OCI-LY3 (cell line): Measurements from ENCODE around the gene SPATC1L.

Source experiments
- H2AFZ ChIP-seq: fragments of 200-600, 300-600 bp; shearing (Covaris generic); 2 replicates; pipeline ENCODE4 v1.6.0; 2014; ENCODE audit warnings: antibody characterized with exemption, low read depth, low read length
- H3K27ac ChIP-seq: fragments of 200-600, 300-600 bp; sonication (generic); 2 replicates; pipeline ENCODE4 v1.5.1; 2014; ENCODE audit warnings: mild to moderate bottlenecking, low read length, moderate library complexity, mixed read lengths
- H3K27me3 ChIP-seq: fragments of 200-600, 300-600 bp; sonication (generic); 2 replicates; pipeline ENCODE4 v1.6.1; 2014; ENCODE audit warnings: low read depth, low read length, mixed read lengths
- H3K36me3 ChIP-seq: fragments of 200-600, 300-600 bp; sonication (generic); replicated peaks from 2 replicates; pipeline ENCODE3; 2014; ENCODE audit warnings: low read depth, low read length, mixed read lengths
- H3K4me1 ChIP-seq: fragments of 300-600, 200-600 bp; sonication (generic); 2 replicates; pipeline ENCODE4 v1.6.1; 2014; ENCODE audit warnings: low read length, mixed read lengths
- H3K4me2 ChIP-seq: fragments of 200-600, 300-600 bp; sonication (generic); 2 replicates; pipeline ENCODE4 v1.6.1; 2014; ENCODE audit warnings: low read length, mixed read lengths
- H3K4me3 ChIP-seq: fragments of 300-600, 200-600 bp; sonication (generic); 2 replicates; pipeline ENCODE4 v1.5.1; 2014; ENCODE audit warnings: antibody characterized with exemption, mild to moderate bottlenecking, low read length, moderate library complexity
- H3K79me2 ChIP-seq: fragments of 300-600, 200-600 bp; shearing (Covaris generic); 2 replicates; pipeline ENCODE4 v1.6.1; 2014; ENCODE audit warnings: mild to moderate bottlenecking, low read length, mixed read lengths
- H3K9ac ChIP-seq: fragments of 300-600, 200-600 bp; shearing (Covaris generic); 2 replicates; pipeline ENCODE4 v1.6.0; 2014; ENCODE audit warnings: mild to moderate bottlenecking, low read length, moderate library complexity
- H3K9me3 ChIP-seq: fragments of 200-600, 300-600 bp; shearing (Covaris generic); 2 replicates; pipeline ENCODE4 v1.6.1; 2014; ENCODE audit warnings: low read length, mixed read lengths; ENCODE audit not compliant: insufficient read depth
- H4K20me1 ChIP-seq: fragments of 200-600, 300-600 bp; sonication (generic); 2 replicates; pipeline ENCODE4 v1.6.1; 2016; ENCODE audit warnings: low read length, mixed read lengths; ENCODE audit not compliant: insufficient read depth
- CTCF ChIP-seq: fragments of 200-600, 300-600 bp; sonication (generic); IDR thresholded peaks from 2 replicates; pipeline ENCODE4 v1.5.1; 2014; ENCODE audit warnings: antibody characterized with exemption, low read length, low read depth
- EZH2phosphoT487 ChIP-seq: fragments of 200-600 bp; shearing (Covaris generic); IDR thresholded peaks from 2 replicates; pipeline ENCODE4 v1.6.1; 2018; ENCODE audit warnings: antibody characterized with exemption, mixed run types, low read depth

SPATC1L gene

GRCh38 chr21:46116776-46117585, 67.3 kb downstream of the SPATC1L start:
- Histone ChIP-seq H3K27ac (no peak overlapping the region), H3K36me3 (no peaks in the 10 kb centered on the region), H3K79me2 (no peaks in the 10 kb centered on the region), H3K27me3 (no peaks in the 10 kb centered on the region), H3K4me2 (no peak overlapping the region), H4K20me1 (no peaks in the 10 kb centered on the region), H3K9ac (no peak overlapping the region), H3K4me3 (no peak overlapping the region), H3K9me3 (no peaks in the 10 kb centered on the region), H2AFZ (no peak overlapping the region), H3K4me1 (no peaks in the 10 kb centered on the region)
- no peak for TF ChIP-seq CTCF
- no peak for TF ChIP-seq EZH2phosphoT487

DNA sequence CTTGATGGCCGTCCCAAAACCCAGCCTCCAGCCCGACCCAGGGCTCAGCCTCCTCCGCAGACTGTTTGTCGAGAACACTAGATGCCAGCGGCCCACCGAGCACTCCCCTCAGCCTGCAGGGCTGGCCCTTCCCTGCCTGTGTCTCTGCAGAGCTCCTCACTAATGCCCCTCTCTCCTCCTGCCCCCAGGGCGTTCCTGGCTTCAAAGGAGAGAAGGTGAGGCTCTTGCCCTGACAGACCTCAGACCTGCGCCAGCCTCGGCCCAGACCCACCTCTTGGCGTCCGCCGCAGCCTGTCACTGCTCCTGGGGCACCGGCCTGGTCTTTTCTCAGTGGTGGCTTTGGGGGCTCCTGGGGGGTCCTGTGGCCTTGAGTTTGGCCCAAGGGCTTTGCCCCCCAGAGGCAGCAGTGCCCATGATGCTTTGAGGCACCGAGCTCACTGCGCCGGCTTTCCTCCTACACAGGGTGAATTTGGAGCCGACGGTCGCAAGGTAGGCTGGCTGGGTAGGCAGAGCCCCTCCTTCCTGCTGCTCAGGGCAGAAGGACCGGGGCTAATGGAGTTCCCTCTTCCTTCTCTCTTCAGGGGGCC, 68.0 kb downstream of the SPATC1L start:
- no peaks in the 10 kb centered on the region for H3K36me3 ChIP-seq
- H3K9ac ChIP-seq, result no peak overlapping the region
- no peaks in the 10 kb centered on the region for H3K9me3 ChIP-seq
- H3K27me3 ChIP-seq, result no peaks in the 10 kb centered on the region
- no peaks in the 10 kb centered on the region for H4K20me1 ChIP-seq
- no peaks in the 10 kb centered on the region for H3K79me2 ChIP-seq
- no peak overlapping the region for H2AFZ ChIP-seq
- no peak overlapping the region for H3K4me3 ChIP-seq
- no peak overlapping the region for H3K4me2 ChIP-seq
- no peaks in the 10 kb centered on the region for H3K4me1 ChIP-seq
- no peak overlapping the region for H3K27ac ChIP-seq
- TF ChIP-seq CTCF (no peak), EZH2phosphoT487 (no peak)

DNA sequence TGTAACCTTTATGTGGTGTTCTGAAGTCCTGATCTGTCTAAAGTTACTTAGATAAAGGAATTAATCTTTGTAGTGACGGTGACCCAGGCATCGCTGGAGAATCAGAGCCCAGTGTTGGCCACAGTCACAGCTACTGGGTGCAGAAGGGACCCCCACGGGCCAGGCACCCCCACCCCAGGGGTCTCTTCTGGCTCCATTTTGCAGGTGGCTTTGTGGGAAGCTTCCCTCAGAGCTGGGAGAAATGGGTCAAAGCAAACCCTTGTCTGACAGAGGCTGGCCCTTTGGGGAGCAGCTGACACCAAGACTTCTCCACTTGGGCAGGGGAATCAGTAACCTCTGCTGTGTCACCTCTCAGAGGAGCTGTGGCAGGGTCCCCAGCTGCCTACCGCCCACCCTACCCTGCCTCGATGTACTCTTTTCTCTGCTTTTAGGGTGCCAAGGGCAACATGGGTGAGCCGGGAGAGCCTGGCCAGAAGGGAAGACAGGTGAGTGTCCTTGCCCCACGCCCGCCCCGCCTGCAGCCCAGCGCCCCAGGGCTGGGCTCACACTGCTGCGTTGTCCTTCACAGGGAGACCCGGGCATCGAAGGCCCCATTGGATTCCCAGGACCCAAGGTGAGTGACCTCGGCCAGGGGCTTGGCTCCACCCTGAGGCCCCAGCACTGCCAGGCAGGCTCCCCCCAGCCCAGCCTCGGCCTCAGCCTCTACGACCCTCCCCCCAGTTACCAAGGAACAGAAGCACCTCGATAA, 68.6 kb downstream of the SPATC1L start:
- Histone ChIP-seq H3K4me3 (no peak overlapping the region), H3K4me2 (no peak overlapping the region), H2AFZ (no peak overlapping the region), H3K36me3 (no peaks in the 10 kb centered on the region), H3K79me2 (no peaks in the 10 kb centered on the region), H4K20me1 (no peaks in the 10 kb centered on the region), H3K27me3 (no peaks in the 10 kb centered on the region), H3K9me3 (no peaks in the 10 kb centered on the region), H3K27ac (no peak overlapping the region), H3K9ac (no peak overlapping the region), H3K4me1 (no peaks in the 10 kb centered on the region)
- no peak for TF ChIP-seq EZH2phosphoT487
- no peak for TF ChIP-seq CTCF

DNA sequence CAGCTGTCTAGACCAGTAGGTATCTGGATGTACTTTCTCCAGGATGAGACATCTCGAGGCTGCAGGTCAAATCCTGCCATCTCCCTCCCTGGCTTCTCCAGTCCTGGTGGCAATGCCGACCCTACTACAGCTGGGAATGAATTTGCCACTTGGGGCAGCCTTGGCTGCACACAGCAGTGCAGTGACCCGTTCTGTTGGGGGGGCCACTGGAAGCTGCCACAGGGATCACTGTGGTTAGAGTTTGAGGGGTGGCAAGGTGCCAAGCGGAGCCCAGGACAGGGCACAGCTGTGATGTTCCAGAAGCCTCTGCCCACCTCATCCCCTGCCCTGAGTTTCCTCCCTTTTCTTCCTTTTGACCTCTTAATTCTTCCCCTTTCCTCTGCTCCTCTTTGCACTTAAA, 69.3 kb downstream of the SPATC1L start:
- H4K20me1 ChIP-seq, result no peaks in the 10 kb centered on the region
- H3K4me1 ChIP-seq, result no peaks in the 10 kb centered on the region
- no peak overlapping the region for H3K9ac ChIP-seq
- H3K27ac ChIP-seq, result no peak overlapping the region
- TF ChIP-seq EZH2phosphoT487 (no peak), CTCF (no peak)
- H3K4me3 ChIP-seq, result no peak overlapping the region
- H3K36me3 ChIP-seq, result no peaks in the 10 kb centered on the region
- H2AFZ ChIP-seq, result no peak overlapping the region
- no peaks in the 10 kb centered on the region for H3K27me3 ChIP-seq
- no peak overlapping the region for H3K4me2 ChIP-seq
- H3K9me3 ChIP-seq, result no peaks in the 10 kb centered on the region
- no peaks in the 10 kb centered on the region for H3K79me2 ChIP-seq
